Thyroid gland (tissue), 4 donors: Measurements from ENCODE around the gene MKNK1.

ENCODE experiments used
- CTCF ChIP-seq, 6 experiments: fragments of 200-600 bp in 3 of 6; fragments of 450-650 bp in 3 of 6; sonication (generic) in 3 of 6; IDR thresholded peaks; one replicate each; pipeline ENCODE4 v1.5.1; 2016 to 2019; ENCODE audit warnings: antibody characterized with exemption in 6 of 6, mild to moderate bottlenecking in 2 of 6, inconsistent platforms in 1 of 6, moderate library complexity in 1 of 6
- POLR2A ChIP-seq, 2 donors: fragments of 450-650 bp; IDR thresholded peaks; one replicate each; pipeline ENCODE4 v1.6.1; 2017; ENCODE audit warnings: antibody characterized with exemption in 2 of 2, mild to moderate bottlenecking in 2 of 2, moderate library complexity in 1 of 2

GRCh38 chr1:46555826-46556619, 48.0 kb downstream of the MKNK1 start:
- TF ChIP-seq CTCF (IDR thresholded peaks at IDR 0.05) (no peak), POLR2A (IDR thresholded peaks at IDR 0.05) (no peak)
